ENCODE measurements around the gene STK39.

The STK39 gene

GRCh38 chr2:168021800-168022587 lies 225.4 kb downstream of the STK39 start:
- no peaks in the 10 kb centered on the region for H3K4me1 ChIP-seq (ENCODE audit: control insufficient read depth, insufficient read depth, low read length)
- no peaks in the 10 kb centered on the region for H3K27me3 ChIP-seq (ENCODE audit: control insufficient read depth, insufficient read depth, low read length)
- no peak overlapping the region for H3K9ac ChIP-seq (ENCODE audit: low read length)
- no peak overlapping the region for H3K27ac ChIP-seq (ENCODE audit: low read depth, low read length)
- no peak overlapping the region for H3K4me3 ChIP-seq (ENCODE audit: low read length)
- H3K36me3 ChIP-seq (ENCODE audit: control insufficient read depth, insufficient read depth, low read length) = no peaks in the 10 kb centered on the region

GRCh38 chr2:168015274-168015953 lies 232.0 kb downstream of the STK39 start:
- H3K36me3 ChIP-seq (ENCODE audit: control insufficient read depth, insufficient read depth, low read length) = no peaks in the 10 kb centered on the region
- no peaks in the 10 kb centered on the region for H3K4me1 ChIP-seq (ENCODE audit: control insufficient read depth, insufficient read depth, low read length)
- no peak overlapping the region for H3K9ac ChIP-seq (ENCODE audit: low read length)
- H3K27ac ChIP-seq (ENCODE audit: low read depth, low read length) = no peak overlapping the region
- H3K27me3 ChIP-seq (ENCODE audit: control insufficient read depth, insufficient read depth, low read length) = no peaks in the 10 kb centered on the region
- no peak overlapping the region for H3K4me3 ChIP-seq (ENCODE audit: low read length)

- no peaks in the 10 kb centered on the region for H3K36me3 ChIP-seq (ENCODE audit: control insufficient read depth, insufficient read depth, low read length)
- H3K4me3 ChIP-seq (ENCODE audit: low read length) = no peak overlapping the region
- no peaks in the 10 kb centered on the region for H3K27me3 ChIP-seq (ENCODE audit: control insufficient read depth, insufficient read depth, low read length)
- no peaks in the 10 kb centered on the region for H3K4me1 ChIP-seq (ENCODE audit: control insufficient read depth, insufficient read depth, low read length)
- no peak overlapping the region for H3K9ac ChIP-seq (ENCODE audit: low read length)
- H3K27ac ChIP-seq (ENCODE audit: low read depth, low read length) = no peak overlapping the region
These were observed 237.5 kb downstream of the STK39 start for GRCh38 chr2:168009900-168010299.

GRCh38 chr2:168008646-168009195 lies 238.7 kb downstream of the STK39 start:
- H3K9ac ChIP-seq (ENCODE audit: low read length) = no peak overlapping the region
- H3K36me3 ChIP-seq (ENCODE audit: control insufficient read depth, insufficient read depth, low read length) = no peaks in the 10 kb centered on the region

GRCh38 chr2:168006498-168006897 lies 240.9 kb downstream of the STK39 start:
- no peak overlapping the region for H3K4me3 ChIP-seq (ENCODE audit: low read length)
- H3K36me3 ChIP-seq (ENCODE audit: control insufficient read depth, insufficient read depth, low read length) = no peaks in the 10 kb centered on the region
- H3K27ac ChIP-seq (ENCODE audit: low read depth, low read length) = no peak overlapping the region
- H3K9ac ChIP-seq (ENCODE audit: low read length) = no peak overlapping the region
- no peaks in the 10 kb centered on the region for H3K27me3 ChIP-seq (ENCODE audit: control insufficient read depth, insufficient read depth, low read length)
- H3K4me1 ChIP-seq (ENCODE audit: control insufficient read depth, insufficient read depth, low read length) = no peaks in the 10 kb centered on the region

More at GRCh38 chr2:168008646-168009195, 238.7 kb downstream of the STK39 start:
- Histone ChIP-seq H3K4me3 (ENCODE audit: low read length) (no peak overlapping the region), H3K27ac (ENCODE audit: low read depth, low read length) (no peak overlapping the region), H3K27me3 (ENCODE audit: control insufficient read depth, insufficient read depth, low read length) (no peaks in the 10 kb centered on the region), H3K4me1 (ENCODE audit: control insufficient read depth, insufficient read depth, low read length) (no peaks in the 10 kb centered on the region)

DNA sequence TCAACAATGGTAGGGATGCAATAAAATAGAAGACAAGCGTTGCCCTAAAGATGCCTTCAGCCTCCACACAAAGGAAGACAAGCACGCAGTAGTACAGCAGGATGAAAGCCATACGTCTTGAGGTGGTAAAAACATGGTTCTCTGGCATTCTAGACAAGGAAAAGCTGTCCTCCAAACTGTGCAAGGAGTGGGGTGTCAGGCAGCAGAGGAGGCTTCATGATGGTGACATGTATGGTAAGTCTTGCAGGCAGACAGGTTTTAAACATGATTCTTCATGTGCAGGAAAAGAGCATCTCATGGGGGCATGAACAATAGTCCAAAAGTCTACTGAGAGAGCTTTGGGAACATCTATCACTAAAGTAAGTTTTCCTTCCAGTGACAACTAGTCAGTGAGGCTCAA lies 241.8 kb downstream of the STK39 start:
- no peaks in the 10 kb centered on the region for H3K4me1 ChIP-seq (ENCODE audit: control insufficient read depth, insufficient read depth, low read length)
- no peak overlapping the region for H3K4me3 ChIP-seq (ENCODE audit: low read length)
- no peaks in the 10 kb centered on the region for H3K27me3 ChIP-seq (ENCODE audit: control insufficient read depth, insufficient read depth, low read length)
- H3K27ac ChIP-seq (ENCODE audit: low read depth, low read length) = no peak overlapping the region
- no peak overlapping the region for H3K9ac ChIP-seq (ENCODE audit: low read length)
- no peaks in the 10 kb centered on the region for H3K36me3 ChIP-seq (ENCODE audit: control insufficient read depth, insufficient read depth, low read length)

- Histone ChIP-seq H3K4me3 (ENCODE audit: low read length) (no peak overlapping the region), H3K27me3 (ENCODE audit: control insufficient read depth, insufficient read depth, low read length) (no peaks in the 10 kb centered on the region), H3K4me1 (ENCODE audit: control insufficient read depth, insufficient read depth, low read length) (no peaks in the 10 kb centered on the region), H3K27ac (ENCODE audit: low read depth, low read length) (no peak overlapping the region), H3K36me3 (ENCODE audit: control insufficient read depth, insufficient read depth, low read length) (no peaks in the 10 kb centered on the region), H3K9ac (ENCODE audit: low read length) (no peak overlapping the region)
These were observed 243.5 kb downstream of the STK39 start for GRCh38 chr2:168003876-168004275.

GRCh38 chr2:168002021-168002553 lies 245.3 kb downstream of the STK39 start:
- no peaks in the 10 kb centered on the region for H3K27me3 ChIP-seq (ENCODE audit: control insufficient read depth, insufficient read depth, low read length)
- H3K27ac ChIP-seq (ENCODE audit: low read depth, low read length) = no peak overlapping the region
- H3K4me3 ChIP-seq (ENCODE audit: low read length) = no peak overlapping the region
- no peaks in the 10 kb centered on the region for H3K4me1 ChIP-seq (ENCODE audit: control insufficient read depth, insufficient read depth, low read length)
- H3K36me3 ChIP-seq (ENCODE audit: control insufficient read depth, insufficient read depth, low read length) = no peaks in the 10 kb centered on the region
- H3K9ac ChIP-seq (ENCODE audit: low read length) = no peak overlapping the region

DNA sequence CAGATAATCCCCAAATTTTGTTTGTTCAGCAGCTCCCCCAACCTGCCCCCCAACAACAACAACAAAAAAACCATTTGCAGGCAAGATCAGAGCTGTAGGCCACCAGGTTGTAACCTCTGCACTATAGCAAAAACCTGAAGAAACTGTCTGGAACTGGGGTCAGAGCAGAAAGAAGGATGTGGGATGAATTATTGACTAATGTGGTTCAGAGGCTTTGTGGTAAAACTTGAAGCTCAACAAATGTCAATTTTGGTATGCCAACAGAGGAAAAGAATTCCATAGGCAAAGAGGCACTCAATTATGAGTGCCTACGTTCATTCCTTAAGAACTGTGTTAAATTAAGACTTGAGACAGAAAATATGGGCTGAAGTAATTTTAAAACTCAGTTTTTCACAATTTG lies 255.1 kb downstream of the STK39 start:
- H3K27me3 ChIP-seq (ENCODE audit: control insufficient read depth, insufficient read depth, low read length) = no peaks in the 10 kb centered on the region
- no peak overlapping the region for H3K27ac ChIP-seq (ENCODE audit: low read depth, low read length)
- no peaks in the 10 kb centered on the region for H3K36me3 ChIP-seq (ENCODE audit: control insufficient read depth, insufficient read depth, low read length)
- no peak overlapping the region for H3K4me3 ChIP-seq (ENCODE audit: low read length)
- H3K4me1 ChIP-seq (ENCODE audit: control insufficient read depth, insufficient read depth, low read length) = no peaks in the 10 kb centered on the region
- no peak overlapping the region for H3K9ac ChIP-seq (ENCODE audit: low read length)

DNA sequence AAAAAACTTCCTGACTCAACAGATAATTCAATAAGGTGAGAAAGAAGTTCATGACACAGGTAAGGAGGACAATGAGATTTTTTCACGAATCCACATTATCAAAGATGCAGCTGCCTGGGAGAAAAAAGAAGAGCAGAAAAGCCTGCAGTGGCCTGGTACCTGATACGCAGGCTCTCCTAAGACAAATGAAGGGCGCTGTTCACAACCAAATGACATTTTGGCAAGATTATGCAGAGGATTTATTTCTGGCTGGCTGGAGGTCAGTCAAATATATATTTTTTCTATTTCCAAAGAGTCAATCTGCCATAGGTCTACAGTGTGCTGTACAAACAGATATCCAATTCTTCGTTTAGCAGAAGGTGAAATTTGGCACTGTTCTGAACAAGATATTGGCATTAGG lies 257.3 kb downstream of the STK39 start:
- Histone ChIP-seq H3K4me1 (ENCODE audit: control insufficient read depth, insufficient read depth, low read length) (no peaks in the 10 kb centered on the region), H3K36me3 (ENCODE audit: control insufficient read depth, insufficient read depth, low read length) (no peaks in the 10 kb centered on the region), H3K9ac (ENCODE audit: low read length) (no peak overlapping the region), H3K27ac (ENCODE audit: low read depth, low read length) (no peak overlapping the region), H3K4me3 (ENCODE audit: low read length) (no peak overlapping the region), H3K27me3 (ENCODE audit: control insufficient read depth, insufficient read depth, low read length) (no peaks in the 10 kb centered on the region)

GRCh38 chr2:167988296-167988695 lies 259.1 kb downstream of the STK39 start:
- Histone ChIP-seq H3K4me3 (ENCODE audit: low read length) (no peak overlapping the region), H3K27ac (ENCODE audit: low read depth, low read length) (no peak overlapping the region), H3K9ac (ENCODE audit: low read length) (no peak overlapping the region), H3K4me1 (ENCODE audit: control insufficient read depth, insufficient read depth, low read length) (no peaks in the 10 kb centered on the region), H3K36me3 (ENCODE audit: control insufficient read depth, insufficient read depth, low read length) (no peaks in the 10 kb centered on the region), H3K27me3 (ENCODE audit: control insufficient read depth, insufficient read depth, low read length) (no peaks in the 10 kb centered on the region)

DNA sequence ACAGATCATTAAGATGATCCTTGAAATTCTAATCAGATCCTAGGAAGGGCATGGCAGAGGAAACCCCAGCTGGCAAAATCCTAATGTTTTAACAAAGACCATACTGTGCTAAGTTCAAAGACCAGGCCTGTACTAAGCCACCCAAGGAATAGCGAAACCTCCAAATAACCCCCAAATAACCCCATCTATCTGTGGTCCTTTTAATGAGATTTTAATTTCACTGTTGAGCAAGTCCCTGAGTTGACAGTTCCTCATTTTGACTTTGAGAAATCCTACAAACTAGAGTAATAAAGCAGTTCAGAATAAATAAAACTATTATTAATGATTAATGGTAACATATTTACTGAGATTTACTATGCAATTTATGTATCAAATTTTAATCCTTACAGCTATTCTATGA lies 259.8 kb downstream of the STK39 start:
- H3K27ac ChIP-seq (ENCODE audit: low read depth, low read length) = no peak overlapping the region
- H3K4me3 ChIP-seq (ENCODE audit: low read length) = no peak overlapping the region
- no peak overlapping the region for H3K9ac ChIP-seq (ENCODE audit: low read length)
- no peaks in the 10 kb centered on the region for H3K36me3 ChIP-seq (ENCODE audit: control insufficient read depth, insufficient read depth, low read length)
- no peaks in the 10 kb centered on the region for H3K4me1 ChIP-seq (ENCODE audit: control insufficient read depth, insufficient read depth, low read length)
- no peaks in the 10 kb centered on the region for H3K27me3 ChIP-seq (ENCODE audit: control insufficient read depth, insufficient read depth, low read length)
